Astrocyte (in vitro differentiated cells and primary cell): ENCODE measurements around the gene SPATA24. TPM values are rescaled to one million over a fixed set of nuclear protein-coding genes. Genes with fewer than 3 reads are reported as not detected.
A peak's percentile ranks its signal among the peaks of the same experiment; 100 is the strongest.

Experiments used
- DNase-seq: peaks from one replicate; pipeline ENCODE4 v3.0.0-alpha.2; 2010; ENCODE audit warnings: low read depth
- FAIRE-seq: peaks from 2 replicates; lab custom pipeline; 2011; peaks lifted over from hg19 to GRCh38; lab: Jason Lieb, UNC
- H2AFZ ChIP-seq: 2 replicates; pipeline ENCODE4 v1.6.0; 2012; ENCODE audit warnings: low read depth, low read length, inconsistent platforms
- H3K27ac ChIP-seq: 2 replicates; pipeline ENCODE4 v1.5.1; 2011; ENCODE audit warnings: low read depth, low read length, inconsistent platforms
- H3K27me3 ChIP-seq: 2 replicates; pipeline ENCODE4 v1.6.0; 2011; ENCODE audit warnings: low read length, inconsistent platforms; ENCODE audit not compliant: insufficient read depth
- H3K36me3 ChIP-seq: 2 replicates; pipeline ENCODE4 v1.5.1; 2011; ENCODE audit warnings: low read length, inconsistent platforms; ENCODE audit not compliant: insufficient read depth
- H3K4me1 ChIP-seq: 2 replicates; pipeline ENCODE4 v1.5.1; 2011; ENCODE audit warnings: low read length, inconsistent platforms; ENCODE audit not compliant: insufficient read depth
- H3K4me2 ChIP-seq: 2 replicates; pipeline ENCODE4 v1.6.0; 2012; ENCODE audit warnings: low read length, inconsistent platforms
- H3K4me3 ChIP-seq: 2 replicates; pipeline ENCODE4 v1.5.1; 2011; ENCODE audit warnings: low read depth, mild to moderate bottlenecking, low read length, inconsistent platforms; ENCODE audit not compliant: insufficient read depth
- H3K79me2 ChIP-seq: 2 replicates; pipeline ENCODE4 v1.6.0; 2012; ENCODE audit warnings: mild to moderate bottlenecking, low read length, inconsistent platforms; ENCODE audit not compliant: insufficient read depth
- H3K9ac ChIP-seq: 2 replicates; pipeline ENCODE4 v1.6.0; 2012; ENCODE audit warnings: mild to moderate bottlenecking, low read length, inconsistent platforms
- H3K9me3 ChIP-seq: 2 replicates; pipeline ENCODE4 v1.5.1; 2012; ENCODE audit warnings: low read depth, mild to moderate bottlenecking, low read length, inconsistent platforms; ENCODE audit not compliant: insufficient read depth
- H4K20me1 ChIP-seq: 2 replicates; pipeline ENCODE4 v1.6.0; 2012; ENCODE audit warnings: low read length, inconsistent platforms; ENCODE audit not compliant: insufficient read depth
- H3K27ac Mint-ChIP-seq: one replicate; pipeline ENCODE4 v1.8.0; 2021; ENCODE audit warnings: mild to moderate bottlenecking, mixed read lengths; ENCODE audit not compliant: unreplicated experiment
- H3K27me3 Mint-ChIP-seq: one replicate; pipeline ENCODE4 v1.8.0; 2021; ENCODE audit warnings: low read depth, mixed read lengths; ENCODE audit not compliant: unreplicated experiment
- H3K36me3 Mint-ChIP-seq: one replicate; pipeline ENCODE4 v1.8.0; 2021; ENCODE audit warnings: low read depth, mixed read lengths; ENCODE audit not compliant: unreplicated experiment
- H3K4me1 Mint-ChIP-seq: one replicate; pipeline ENCODE4 v1.8.0; 2021; ENCODE audit warnings: low read depth, mixed read lengths; ENCODE audit not compliant: unreplicated experiment
- H3K4me3 Mint-ChIP-seq: one replicate; pipeline ENCODE4 v1.8.0; 2021; ENCODE audit warnings: mild to moderate bottlenecking, moderate library complexity, mixed read lengths; ENCODE audit not compliant: unreplicated experiment
- H3K9me3 Mint-ChIP-seq: one replicate; pipeline ENCODE4 v1.8.0; 2021; ENCODE audit warnings: mild to moderate bottlenecking, mixed read lengths; ENCODE audit not compliant: unreplicated experiment
- EZH2 ChIP-seq: IDR thresholded peaks from 2 replicates; pipeline ENCODE4 v1.6.1; 2012; ENCODE audit warnings: mild to moderate bottlenecking, low read length, inconsistent platforms; ENCODE audit not compliant: insufficient read depth
- total RNA-seq: library from RNA; stranded (reverse); gene quantifications from 2 replicates; pipeline ENCODE4 v1.2.1, GENCODE V29; 2021
- TF ChIP-seq, protein P1 (sequence below): IDR thresholded peaks from 2 replicates; pipeline ENCODE4 v1.5.1; 2011; ENCODE audit warnings: low read depth, mild to moderate bottlenecking, inconsistent platforms, low read length, moderate library complexity; ENCODE audit not compliant: insufficient read depth

Gene SPATA24
- total RNA-seq, 1 donor from 2014 or later, result 5.2 TPM

DNA sequence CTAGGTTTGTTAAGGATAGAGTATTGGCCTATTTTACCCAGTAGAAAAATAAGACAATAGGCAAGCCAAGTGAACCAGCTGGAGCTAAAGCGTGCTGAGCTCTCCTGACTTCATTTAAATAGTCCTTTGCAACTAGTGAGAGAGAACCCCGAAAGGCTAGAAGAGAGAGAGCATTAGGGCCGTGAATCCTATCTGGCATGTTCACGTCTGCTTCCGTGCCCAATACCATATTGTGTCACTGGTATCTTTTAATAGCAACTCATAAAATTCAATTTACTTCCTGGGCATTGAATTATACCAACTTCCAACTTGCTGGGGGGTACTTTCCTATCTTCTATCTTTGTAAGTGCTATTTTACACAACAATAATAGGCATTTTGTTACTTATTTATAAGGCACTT is 21.6 kb upstream of the SPATA24 start:
- no peak overlapping the region for H2AFZ ChIP-seq
- no peaks in the 10 kb centered on the region for H4K20me1 ChIP-seq
- H3K27ac ChIP-seq, result no peak overlapping the region
- H3K9me3 ChIP-seq, result no peaks in the 10 kb centered on the region
- no peak for DNase-seq
- peaks cover 4% of the 10 kb centered on the region for H3K36me3 ChIP-seq
- H3K4me1 Mint-ChIP-seq, result peaks cover 10% of the 10 kb centered on the region
- no peak overlapping the region for H3K9ac ChIP-seq
- no peak overlapping the region for H3K4me3 Mint-ChIP-seq
- FAIRE-seq, result no peak
- H3K4me2 ChIP-seq, result no peak overlapping the region
- peaks cover 8% of the 10 kb centered on the region for H3K4me1 ChIP-seq
- H3K79me2 ChIP-seq, result no peaks in the 10 kb centered on the region
- no peaks in the 10 kb centered on the region for H3K27me3 ChIP-seq
- H3K27me3 Mint-ChIP-seq, result no peaks in the 10 kb centered on the region
- peaks cover 7% of the 10 kb centered on the region for H3K36me3 Mint-ChIP-seq
- H3K4me3 ChIP-seq, result no peak overlapping the region
- H3K27ac Mint-ChIP-seq, result no peak overlapping the region
- no peak for TF ChIP-seq EZH2
- TF ChIP-seq, protein P1, sequence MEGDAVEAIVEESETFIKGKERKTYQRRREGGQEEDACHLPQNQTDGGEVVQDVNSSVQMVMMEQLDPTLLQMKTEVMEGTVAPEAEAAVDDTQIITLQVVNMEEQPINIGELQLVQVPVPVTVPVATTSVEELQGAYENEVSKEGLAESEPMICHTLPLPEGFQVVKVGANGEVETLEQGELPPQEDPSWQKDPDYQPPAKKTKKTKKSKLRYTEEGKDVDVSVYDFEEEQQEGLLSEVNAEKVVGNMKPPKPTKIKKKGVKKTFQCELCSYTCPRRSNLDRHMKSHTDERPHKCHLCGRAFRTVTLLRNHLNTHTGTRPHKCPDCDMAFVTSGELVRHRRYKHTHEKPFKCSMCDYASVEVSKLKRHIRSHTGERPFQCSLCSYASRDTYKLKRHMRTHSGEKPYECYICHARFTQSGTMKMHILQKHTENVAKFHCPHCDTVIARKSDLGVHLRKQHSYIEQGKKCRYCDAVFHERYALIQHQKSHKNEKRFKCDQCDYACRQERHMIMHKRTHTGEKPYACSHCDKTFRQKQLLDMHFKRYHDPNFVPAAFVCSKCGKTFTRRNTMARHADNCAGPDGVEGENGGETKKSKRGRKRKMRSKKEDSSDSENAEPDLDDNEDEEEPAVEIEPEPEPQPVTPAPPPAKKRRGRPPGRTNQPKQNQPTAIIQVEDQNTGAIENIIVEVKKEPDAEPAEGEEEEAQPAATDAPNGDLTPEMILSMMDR, result no peak
- H3K9me3 Mint-ChIP-seq, result no peaks in the 10 kb centered on the region

DNA sequence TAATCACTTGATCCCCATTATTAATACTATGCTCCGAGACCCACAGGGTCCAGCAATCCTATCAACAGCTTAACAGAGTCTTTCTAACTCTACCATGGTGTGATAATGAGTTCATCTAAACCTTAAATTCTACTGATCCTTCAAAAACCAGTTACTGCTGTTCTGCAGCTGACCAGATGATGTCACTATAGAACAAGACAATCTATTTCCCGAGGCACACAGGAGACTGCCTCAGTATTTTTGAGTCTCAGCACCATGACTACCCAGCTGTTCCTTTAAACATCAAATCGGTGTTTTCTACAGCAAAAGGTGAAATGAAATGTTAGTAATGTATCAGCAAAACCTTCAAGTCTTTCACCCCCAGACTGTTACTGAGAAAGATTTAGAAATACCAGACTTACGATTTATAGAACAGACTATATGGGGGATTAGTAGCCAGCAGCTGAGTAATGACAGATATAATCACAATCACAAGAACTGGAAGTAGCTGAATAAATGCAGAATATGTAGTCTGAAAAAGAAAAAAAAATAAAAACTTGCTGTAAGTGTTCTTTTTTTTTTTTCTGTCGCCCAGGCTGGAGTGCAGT is 18.5 kb upstream of the SPATA24 start:
- H3K4me1 Mint-ChIP-seq, result peaks cover 10% of the 10 kb centered on the region
- H3K36me3 ChIP-seq, result peaks cover 11% of the 10 kb centered on the region
- no peaks in the 10 kb centered on the region for H3K79me2 ChIP-seq
- H3K27me3 Mint-ChIP-seq, result no peaks in the 10 kb centered on the region
- H3K4me2 ChIP-seq, result no peak overlapping the region
- no peaks in the 10 kb centered on the region for H3K9me3 Mint-ChIP-seq
- FAIRE-seq, result peak; percentile 77
- H3K4me3 ChIP-seq, result no peak overlapping the region
- H3K36me3 Mint-ChIP-seq, result peaks cover 12% of the 10 kb centered on the region
- H3K9ac ChIP-seq, result no peak overlapping the region
- H4K20me1 ChIP-seq, result no peaks in the 10 kb centered on the region
- H3K27ac ChIP-seq, result no peak overlapping the region
- no peaks in the 10 kb centered on the region for H3K9me3 ChIP-seq
- no peak overlapping the region for H3K4me3 Mint-ChIP-seq
- TF ChIP-seq EZH2, result no peak
- TF ChIP-seq, protein P1, result peak; percentile 98
- H3K4me1 ChIP-seq, result peaks cover 8% of the 10 kb centered on the region
- peak; percentile 44 for DNase-seq
- no peak overlapping the region for H3K27ac Mint-ChIP-seq
- no peak overlapping the region for H2AFZ ChIP-seq
- H3K27me3 ChIP-seq, result no peaks in the 10 kb centered on the region
